HUDEP-2 (cell line): Measurements from ENCODE around the gene ARFGEF3.
"Not testable (repeated sequence)": the region's sequence is repeated elsewhere in the genome, so short reads cannot be mapped to it uniquely, and the experiment has no call there.

Source experiments
- DNase-seq, 76 experiments: peaks; one replicate each; lab custom pipeline; 2025; ENCODE audit not compliant: unreplicated experiment in 76 of 76; lab: John Stamatoyannopoulos, UW

Gene ARFGEF3

GRCh38 chr6:138267971-138268895, 106.5 kb downstream of the ARFGEF3 start:
- DNase-seq: no peak

GRCh38 chr6:138271451-138271850, 109.7 kb downstream of the ARFGEF3 start:
- DNase-seq: no peak

GRCh38 chr6:138272533-138273315, 111.0 kb downstream of the ARFGEF3 start:
- no peak for DNase-seq

GRCh38 chr6:138275976-138276375, 114.2 kb downstream of the ARFGEF3 start:
- DNase-seq: no peak

GRCh38 chr6:138277835-138278234, 116.1 kb downstream of the ARFGEF3 start:
- no peak for DNase-seq

GRCh38 chr6:138278326-138278725, 116.6 kb downstream of the ARFGEF3 start:
- peak in 2 of 76 experiments; percentile 7 to 12 for DNase-seq

- DNase-seq: no peak
Measured at GRCh38 chr6:138285800-138286199, 124.1 kb downstream of the ARFGEF3 start.

- no peak for DNase-seq
Measured at GRCh38 chr6:138286698-138287097, 125.0 kb downstream of the ARFGEF3 start.

GRCh38 chr6:138287144-138287955, 125.6 kb downstream of the ARFGEF3 start:
- peak in 21 of 76 experiments; percentile 2 to 44 (median 17) for DNase-seq

- DNase-seq: not testable (repeated sequence)
Measured at GRCh38 chr6:138288428-138289085, 126.8 kb downstream of the ARFGEF3 start.

GRCh38 chr6:138289739-138290138, 128.0 kb downstream of the ARFGEF3 start:
- DNase-seq: no peak

- DNase-seq: no peak
Measured at GRCh38 chr6:138290423-138290962, 128.8 kb downstream of the ARFGEF3 start.

GRCh38 chr6:138291036-138291848, 129.5 kb downstream of the ARFGEF3 start:
- no peak for DNase-seq

- DNase-seq: no peak
Measured at GRCh38 chr6:138291849-138292181, 130.1 kb downstream of the ARFGEF3 start.

- DNase-seq: no peak
Measured at GRCh38 chr6:138292482-138292881, 130.7 kb downstream of the ARFGEF3 start.

GRCh38 chr6:138293428-138294395, 132.0 kb downstream of the ARFGEF3 start:
- no peak for DNase-seq

GRCh38 chr6:138296381-138296780, 134.6 kb downstream of the ARFGEF3 start:
- DNase-seq: no peak

- no peak for DNase-seq
Measured at GRCh38 chr6:138296786-138297185, 135.0 kb downstream of the ARFGEF3 start.
